ENCODE measurements around the gene HRG.

HRG gene

GRCh38 chr3:186713499-186713898 is 47.7 kb downstream of the HRG start:
- no peak for DNase-seq
- in situ Hi-C loops (cut with MboI; ENCODE audit: low pct_unique_long_range_greater_than_20kb, low sequenced_read_pairs) = no loop called here

- in situ Hi-C loops (cut with MboI; ENCODE audit: low pct_unique_long_range_greater_than_20kb, low sequenced_read_pairs) = no loop called here
- no peak for DNase-seq
These were observed 51.2 kb downstream of the HRG start, which contains the start of gene KNG1 for GRCh38 chr3:186717039-186717457. TSS of gene KNG1 (plus strand) at chr3:186717359. CDS start at chr3:186717543, 184 bp downstream.

- no peak for DNase-seq
- in situ Hi-C loops (cut with MboI; ENCODE audit: low pct_unique_long_range_greater_than_20kb, low sequenced_read_pairs) = no loop called here
These were observed 54.3 kb downstream of the HRG start for GRCh38 chr3:186719945-186720739.

GRCh38 chr3:186722457-186722856 is 56.6 kb downstream of the HRG start:
- in situ Hi-C loops (cut with MboI; ENCODE audit: low pct_unique_long_range_greater_than_20kb, low sequenced_read_pairs) = no loop called here
- DNase-seq = no peak

- in situ Hi-C loops (cut with MboI; ENCODE audit: low pct_unique_long_range_greater_than_20kb, low sequenced_read_pairs) = no loop called here
- DNase-seq = no peak
These were observed 59.1 kb downstream of the HRG start for GRCh38 chr3:186724911-186725310.
